Endothelial cell of umbilical vein (primary cell): ENCODE measurements around the gene NEXMIF. TPM values are rescaled to one million over a fixed set of nuclear protein-coding genes. Genes with fewer than 3 reads are reported as not detected.

Source experiments
- BruUV-seq: library from RNA; stranded (reverse); fragments of 400-500 nt; replicated peaks from 2 replicates; lab custom pipeline; 2021; lab: Mats Ljungman, UMichigan
- CTCF ChIA-PET: fragments of 300-600, 350-600 bp; sonication (Branson Sonifier 250); formaldehyde crosslinking; loops from one replicate; lab custom pipeline; 2021; ENCODE audit warnings: antibody characterized with exemption, inconsistent platforms; lab: Charles Lee
- POLR2A ChIA-PET: fragments of 300-600, 350-600 bp; sonication (Branson Sonifier 250); formaldehyde crosslinking; loops from one replicate; lab custom pipeline; 2021; ENCODE audit warnings: antibody characterized with exemption, inconsistent platforms; lab: Charles Lee
- DNase-seq: peaks from one replicate; pipeline ENCODE4 v3.0.0-alpha.2; 2011; ENCODE audit warnings: low read depth, low spot score
- FAIRE-seq: peaks from 2 replicates; lab custom pipeline; 2011; peaks lifted over from hg19 to GRCh38; lab: Jason Lieb, UNC
- H2AFZ ChIP-seq: 2 replicates; pipeline ENCODE4 v1.6.0; 2012; ENCODE audit warnings: low read depth, low read length, control low read depth, inconsistent platforms
- H3K27ac ChIP-seq: 2 replicates; pipeline ENCODE4 v1.5.1; 2011; ENCODE audit warnings: low read depth, mild to moderate bottlenecking, control low read depth, low read length, moderate library complexity; ENCODE audit not compliant: insufficient read depth
- H3K27me3 ChIP-seq, 2 experiments: 2 replicates each; pipeline versions ENCODE4 v1.6.0 to v1.6.1; 2011; ENCODE audit warnings: low read length in 2 of 2, mixed read lengths in 1 of 2; ENCODE audit not compliant: control insufficient read depth in 2 of 2, insufficient read depth in 2 of 2
- H3K36me3 ChIP-seq, 2 experiments: 2 replicates in 1 of 2; 3 replicates in 1 of 2; pipeline ENCODE4 v1.5.1; 2011; ENCODE audit warnings: low read length in 2 of 2, mild to moderate bottlenecking in 1 of 2, moderate library complexity in 1 of 2; ENCODE audit not compliant: control insufficient read depth in 2 of 2, insufficient read depth in 2 of 2; ENCODE audit errors: extremely low read depth in 1 of 2
- H3K4me1 ChIP-seq: 3 replicates; pipeline ENCODE4 v1.5.1; 2011; ENCODE audit warnings: mild to moderate bottlenecking, low read length; ENCODE audit not compliant: control insufficient read depth, insufficient read depth; ENCODE audit errors: extremely low read depth
- H3K4me2 ChIP-seq: 2 replicates; pipeline ENCODE4 v1.6.1; 2011; ENCODE audit warnings: low read length, control low read depth, mixed read lengths; ENCODE audit not compliant: insufficient read depth
- H3K4me3 ChIP-seq, 3 experiments: fragments of 200-600 bp in 1 of 3; sonication (generic), shearing (Covaris generic) in 1 of 3; replicated peaks in 1 of 3; 2 replicates each; pipeline ENCODE4 v1.5.1; 2011 to 2016; ENCODE audit warnings: control low read depth in 3 of 3, low read length in 3 of 3, mild to moderate bottlenecking in 2 of 3, inconsistent platforms in 1 of 3, low read depth in 1 of 3, moderate library complexity in 1 of 3; ENCODE audit not compliant: insufficient read depth in 1 of 3
- H3K79me2 ChIP-seq: 2 replicates; pipeline ENCODE4 v1.6.0; 2012; ENCODE audit warnings: low read length, inconsistent platforms; ENCODE audit not compliant: control insufficient read depth, insufficient read depth
- H3K9ac ChIP-seq: replicated peaks from 2 replicates; pipeline ENCODE3; 2011; ENCODE audit warnings: low read length, control low read depth; ENCODE audit not compliant: insufficient read depth; ENCODE audit errors: extremely low read depth
- H3K9me1 ChIP-seq: replicated peaks from 3 replicates; pipeline ENCODE4 v1.6.0; 2011; ENCODE audit warnings: mild to moderate bottlenecking, low read length; ENCODE audit not compliant: control insufficient read depth, insufficient read depth; ENCODE audit errors: extremely low read depth
- H3K9me3 ChIP-seq: replicated peaks from 2 replicates; pipeline ENCODE4 v1.5.1; 2012; ENCODE audit warnings: low read length, inconsistent platforms; ENCODE audit not compliant: control insufficient read depth, insufficient read depth
- H4K20me1 ChIP-seq: replicated peaks from 2 replicates; pipeline ENCODE3; 2011; ENCODE audit warnings: mild to moderate bottlenecking, low read length; ENCODE audit not compliant: control insufficient read depth, insufficient read depth; ENCODE audit errors: extremely low read depth
- CTCF ChIP-seq, 2 donors: IDR thresholded peaks; 1 replicate in 1 of 2; 2 replicates in 1 of 2; pipeline ENCODE4 v1.5.1; 2011; ENCODE audit warnings: low read length in 2 of 2, mild to moderate bottlenecking in 2 of 2, moderate library complexity in 2 of 2, control low read depth in 1 of 2, inconsistent platforms in 1 of 2, low read depth in 1 of 2; ENCODE audit not compliant: insufficient read depth in 1 of 2; ENCODE audit errors: extremely low read depth in 1 of 2
- EZH2 ChIP-seq: IDR thresholded peaks from 2 replicates; pipeline ENCODE4 v1.6.1; 2012; ENCODE audit warnings: borderline replicate concordance, low read depth, mild to moderate bottlenecking, moderate library complexity, low read length, inconsistent platforms; ENCODE audit not compliant: severe bottlenecking
- FOS ChIP-seq: IDR thresholded peaks from 2 replicates; pipeline ENCODE4 v1.6.1; 2011; ENCODE audit warnings: mild to moderate bottlenecking, low read length, moderate library complexity, borderline replicate concordance; ENCODE audit not compliant: insufficient read depth
- GATA2 ChIP-seq: IDR thresholded peaks from 2 replicates; pipeline ENCODE4 v1.7.0; 2011; ENCODE audit warnings: low read depth, mild to moderate bottlenecking, moderate library complexity, mixed read lengths, low read length; ENCODE audit not compliant: insufficient read length, insufficient read depth
- JUN ChIP-seq: IDR thresholded peaks from 2 replicates; pipeline ENCODE4 v1.6.1; 2011; ENCODE audit warnings: borderline replicate concordance, low read depth; ENCODE audit not compliant: insufficient read length, insufficient read depth
- MAX ChIP-seq: IDR thresholded peaks from 2 replicates; pipeline ENCODE4 v1.6.1; 2011; ENCODE audit not compliant: insufficient read depth, insufficient read length
- MYC ChIP-seq: IDR thresholded peaks from one replicate; pipeline ENCODE4 v1.6.1; 2011; ENCODE audit warnings: mild to moderate bottlenecking, low read depth, low read length
- POLR2A ChIP-seq: IDR thresholded peaks from 2 replicates; pipeline ENCODE4 v1.6.1; 2012; ENCODE audit warnings: low read depth, mild to moderate bottlenecking, control low read depth, low read length
- POLR2AphosphoS5 ChIP-seq: IDR thresholded peaks from 2 replicates; pipeline ENCODE4 v1.6.1; 2012; ENCODE audit warnings: low read depth, mild to moderate bottlenecking, control low read depth, low read length, moderate library complexity; ENCODE audit not compliant: insufficient read depth
- dilution Hi-C: fragments of 300-500 bp; cut with MboI; formaldehyde crosslinking; loops from one replicate; pipeline ENCODE4 v1.15.0; 2019; ENCODE audit warnings: low sequenced_read_pairs; ENCODE audit not compliant: extremely low pct_ligation_motif_present
- intact Hi-C: fragments of 100-400 bp; cut with micrococcal nuclease; formaldehyde crosslinking; loops from one replicate; pipeline ENCODE4 v1.10.0; 2022
- polyA plus RNA-seq, 4 experiments: library from polyadenylated mRNA; depleted of rRNA in 3 of 4; stranded (reverse) in 3 of 4; unstranded in 1 of 4; fragments of >200 nt; gene quantifications; 2 replicates each; pipeline versions ENCODE4 v1.2.1 to v1.2.3, GENCODE V29; 2011 to 2012; ENCODE audit warnings: missing spikeins in 1 of 4
- total RNA-seq: library from RNA; stranded (reverse); gene quantifications from 2 replicates; pipeline ENCODE4 v1.2.3, GENCODE V29; 2021

The NEXMIF gene
- total and polyA plus RNA-seq, 2 donors (not counting 3 experiments of a cell fraction or from before 2014, with no cell fraction given): not detected

GRCh38 chrX:74781507-74782034 is 143.7 kb downstream of the NEXMIF start:
- no peaks in the 10 kb centered on the region for H3K36me3 ChIP-seq
- no TSS peak for BruUV-seq
- no peaks in the 10 kb centered on the region for H3K9me1 ChIP-seq
- ChIA-PET CTCF (no interaction called here), POLR2A (no interaction called here)
- dilution Hi-C loops (no loop called here), intact Hi-C loops (no loop called here)
- no peak overlapping the region for H3K9ac ChIP-seq
- H2AFZ ChIP-seq: no peak overlapping the region
- DNase-seq: no peak
- no peaks in the 10 kb centered on the region for H4K20me1 ChIP-seq
- no peak for FAIRE-seq
- no peaks in the 10 kb centered on the region for H3K9me3 ChIP-seq
- no peaks in the 10 kb centered on the region for H3K4me1 ChIP-seq
- H3K79me2 ChIP-seq: no peaks in the 10 kb centered on the region
- no peak overlapping the region for H3K4me2 ChIP-seq
- no peaks in the 10 kb centered on the region for H3K27me3 ChIP-seq
- H3K27ac ChIP-seq: no peak overlapping the region
- no peak overlapping the region for H3K4me3 ChIP-seq
- TF ChIP-seq POLR2A (no peak), CTCF (IDR thresholded peaks at IDR 0.05; ENCODE audit: extremely low read depth in 1 of 2, insufficient read depth in 1 of 2, low read depth in 1 of 2, low read length in 2 of 2) (no peak), GATA2 (no peak), EZH2 (no peak), FOS (no peak), JUN (no peak), MYC (no peak), POLR2AphosphoS5 (no peak), MAX (no peak)
